GM12878 (cell line): ENCODE results near the gene MRPL46. TPM values are rescaled to one million over a fixed set of nuclear protein-coding genes. Genes with fewer than 3 reads are reported as not detected.

Experiments
- ATAC-seq: fragments of 200-7000 bp; cut with Tn5 transposase; 3 replicates; pipeline ENCODE4 v1.9.1; 2020; ENCODE audit warnings: mild to moderate bottlenecking, moderate library complexity
- BruUV-seq: library from RNA; stranded (reverse); fragments of 400-500 nt; replicated peaks from 2 replicates; lab custom pipeline; 2021; lab: Mats Ljungman, UMichigan
- CTCF ChIA-PET: fragments of 300-600 bp; sonication (Branson Sonifier 250); formaldehyde crosslinking; extraction: SDS; loops from one replicate; lab custom pipeline; 2021; ENCODE audit warnings: inconsistent platforms; lab: Yijun Ruan, JAX
- POLR2A ChIA-PET: fragments of 350-600 bp; formaldehyde crosslinking; extraction: SDS; loops from one replicate; lab custom pipeline; 2021; ENCODE audit warnings: inconsistent platforms; lab: Charles Lee
- RAD21 ChIA-PET: fragments of 300-600 bp; sonication (Branson Sonifier 250); formaldehyde crosslinking; loops from one replicate; lab custom pipeline; 2023; ENCODE audit warnings: antibody characterized with exemption; ENCODE audit not compliant: unreplicated experiment; lab: Charles Lee
- SMC1A ChIA-PET: fragments of 300-600 bp; sonication (Branson Sonifier 250); formaldehyde crosslinking; loops from one replicate; lab custom pipeline; 2023; ENCODE audit not compliant: unreplicated experiment, uncharacterized antibody; lab: Charles Lee
- DNase-seq: peaks from one replicate; pipeline ENCODE4 v3.0.0-alpha.2; 2011; ENCODE audit warnings: low read depth, low spot score
- FAIRE-seq: peaks from 3 replicates; lab custom pipeline; 2011; peaks lifted over from hg19 to GRCh38; lab: Jason Lieb, UNC
- H2AFZ ChIP-seq: 2 replicates; pipeline ENCODE4 v1.6.0; 2011; ENCODE audit warnings: low read depth, low read length, control low read depth; ENCODE audit not compliant: control insufficient read depth
- H3K27ac ChIP-seq: 2 replicates; pipeline ENCODE4 v1.5.1; 2011; ENCODE audit warnings: control low read depth; ENCODE audit not compliant: control insufficient read depth, insufficient read depth
- H3K27me3 ChIP-seq, 2 experiments: replicated peaks in 1 of 2; 2 replicates each; pipeline versions ENCODE4 v1.6.0 to v1.6.1; 2011; ENCODE audit warnings: low read length in 1 of 2; ENCODE audit not compliant: control insufficient read depth in 2 of 2, insufficient read depth in 2 of 2
- H3K36me3 ChIP-seq, 2 experiments: 2 replicates each; pipeline ENCODE4 v1.5.1; 2011; ENCODE audit warnings: low read length in 1 of 2; ENCODE audit not compliant: control insufficient read depth in 2 of 2, insufficient read depth in 2 of 2
- H3K4me1 ChIP-seq: 2 replicates; pipeline ENCODE4 v1.6.1; 2011; ENCODE audit warnings: mild to moderate bottlenecking, low read length, moderate library complexity, mixed read lengths; ENCODE audit not compliant: control insufficient read depth, insufficient read depth
- H3K4me2 ChIP-seq: 2 replicates; pipeline ENCODE4 v1.6.0; 2011; ENCODE audit warnings: control low read depth; ENCODE audit not compliant: control insufficient read depth, insufficient read depth
- H3K4me3 ChIP-seq: fragments of 200-600 bp; sonication (generic); 2 replicates; pipeline ENCODE4 v1.5.1; 2016
- H3K79me2 ChIP-seq: 2 replicates; pipeline ENCODE4 v1.6.0; 2011; ENCODE audit warnings: low read length; ENCODE audit not compliant: control insufficient read depth, insufficient read depth
- H3K9ac ChIP-seq: 2 replicates; pipeline ENCODE4 v1.8.0; 2011; ENCODE audit warnings: low read length, control low read depth, mixed read lengths; ENCODE audit not compliant: control insufficient read depth, insufficient read depth
- H3K9me3 ChIP-seq: replicated peaks from 3 replicates; pipeline ENCODE4 v1.5.1; 2011; ENCODE audit warnings: mild to moderate bottlenecking, low read length; ENCODE audit not compliant: control insufficient read depth, insufficient read depth
- H4K20me1 ChIP-seq: 2 replicates; pipeline ENCODE4 v1.6.0; 2011; ENCODE audit not compliant: control insufficient read depth, insufficient read depth
- BCL11A ChIP-seq: IDR thresholded peaks from 2 replicates; pipeline ENCODE4 v1.6.1; 2011; ENCODE audit warnings: low read depth, low read length
- BMI1 ChIP-seq: fragments of 450-650 bp; IDR thresholded peaks from 2 replicates; pipeline ENCODE4 v1.6.1; 2016; ENCODE audit warnings: mild to moderate bottlenecking, moderate library complexity, borderline replicate concordance
- CHD1 ChIP-seq: IDR thresholded peaks from 2 replicates; pipeline ENCODE4 v1.6.1; 2012; ENCODE audit warnings: low read depth, low read length, improper control_type of control experiment
- EED ChIP-seq: sonication (generic); IDR thresholded peaks from 2 replicates; pipeline ENCODE4 v1.6.1; 2016; ENCODE audit warnings: antibody characterized with exemption, low read depth
- ESRRA ChIP-seq: IDR thresholded peaks from 2 replicates; pipeline ENCODE4 v1.6.1; 2012; ENCODE audit warnings: mild to moderate bottlenecking, low read length, improper control_type of control experiment
- GABPA ChIP-seq: IDR thresholded peaks from 2 replicates; pipeline ENCODE4 v1.6.1; 2014; ENCODE audit warnings: antibody characterized with exemption, low read depth, mild to moderate bottlenecking, inconsistent platforms
- IKZF2 ChIP-seq, 2 experiments: fragments of 450-650 bp; IDR thresholded peaks; 2 replicates each; pipeline ENCODE4 v1.6.1; 2017; ENCODE audit warnings: mild to moderate bottlenecking in 2 of 2, moderate library complexity in 2 of 2
- IRF5 ChIP-seq: fragments of 450-650 bp; IDR thresholded peaks from 2 replicates; pipeline ENCODE4 v1.6.1; 2017; ENCODE audit warnings: borderline replicate concordance
- MEF2B ChIP-seq: fragments of 450-650 bp; IDR thresholded peaks from 2 replicates; pipeline ENCODE4 v1.6.1; 2018; ENCODE audit warnings: mild to moderate bottlenecking, moderate library complexity; ENCODE audit not compliant: partially characterized antibody, poor library complexity, severe bottlenecking
- RUNX3 ChIP-seq: IDR thresholded peaks from 2 replicates; pipeline ENCODE4 v1.6.1; 2012; ENCODE audit warnings: low read length, inconsistent platforms
- SMAD5 ChIP-seq: IDR thresholded peaks from 2 replicates; pipeline ENCODE4 v1.6.1; 2016; ENCODE audit warnings: antibody characterized with exemption, low read depth
- TCF7 ChIP-seq: IDR thresholded peaks from 2 replicates; pipeline ENCODE4 v1.6.1; 2014; ENCODE audit warnings: antibody characterized with exemption, borderline replicate concordance
- ZNF24 ChIP-seq: fragments of 450-650 bp; IDR thresholded peaks from 2 replicates; pipeline ENCODE4 v1.6.1; 2017; ENCODE audit warnings: antibody characterized with exemption, mild to moderate bottlenecking
- ZZZ3 ChIP-seq: IDR thresholded peaks from 2 replicates; pipeline ENCODE4 v1.6.1; 2011; ENCODE audit warnings: low read depth; ENCODE audit not compliant: control insufficient read depth, insufficient read length
- WGBS: methylation state at CpG from one replicate; pipeline ENCODE4 v1.1.6; 2016; ENCODE audit warnings: low lambda C conversion rate; ENCODE audit not compliant: insufficient replicate concordance, insufficient coverage; ENCODE audit errors: missing lambda C conversion rate; 5-methylcytosine and 5-hydroxymethylcytosine counted together
- in situ Hi-C: fragments of 300-500 bp; cut with MboI; formaldehyde crosslinking; loops from 9 replicates; pipeline ENCODE4 v1.14.3; 2018; ENCODE audit warnings: mixed read lengths
- intact Hi-C: fragments of 100-400 bp; cut with micrococcal nuclease; formaldehyde crosslinking; loops from one replicate; pipeline ENCODE4 v1.14.2; 2022; ENCODE audit not compliant: unreplicated experiment
- polyA plus RNA-seq, 11 experiments: library from polyadenylated mRNA; depleted of rRNA in 4 of 11; unstranded in 6 of 11; stranded (reverse) in 5 of 11; fragments of >200 nt; fragmentation: Nextera tagmentation in 4 of 11; fragmentation: Illumina TruSeq in 1 of 11; extraction: Ambion mirVana in 4 of 11; extraction: Trizol in 1 of 11; gene quantifications; 1 replicate in 1 of 11; 2 replicates in 10 of 11; pipeline versions ENCODE4 v1.2.1 to v1.2.3, GENCODE V29; 2011 to 2016; ENCODE audit warnings: inconsistent platforms in 2 of 11, missing spikeins in 2 of 11, low read depth in 1 of 11
- total RNA-seq, 4 experiments: library from RNA; depleted of rRNA in 3 of 4; stranded (reverse); fragments of >200 nt in 3 of 4; fragmentation: Illumina TruSeq in 1 of 4; extraction: Trizol in 1 of 4; gene quantifications; 2 replicates each; pipeline versions ENCODE4 v1.2.1 to v1.2.3, GENCODE V29; 2013 to 2021
- TF ChIP-seq, protein P1 (sequence below): fragments of 150-350 bp; IDR thresholded peaks from 2 replicates; pipeline ENCODE4 v1.6.1; 2016; ENCODE audit warnings: low read depth, low read length
- TF ChIP-seq, protein P2 (sequence below): fragments of 450-650 bp; IDR thresholded peaks from 2 replicates; pipeline ENCODE4 v1.6.1; 2014; ENCODE audit warnings: mild to moderate bottlenecking
- TF ChIP-seq, protein P3 (sequence below): fragments of 450-650 bp; IDR thresholded peaks from 2 replicates; pipeline ENCODE4 v1.6.1; 2017; ENCODE audit warnings: mild to moderate bottlenecking, moderate library complexity

Gene MRPL46
- total and polyA plus RNA-seq, 10 of the 15 experiments (the other 5 are each of a cell fraction or from before 2014, with no cell fraction given), result 37.4 to 96.7 (median 52.9) TPM

GRCh38 chr15:88491158-88491557, 24.0 kb upstream of the MRPL46 start:
- H4K20me1 ChIP-seq, result no peaks in the 10 kb centered on the region
- H3K9me3 ChIP-seq, result no peaks in the 10 kb centered on the region
- FAIRE-seq (no peak), ATAC-seq (no peak), DNase-seq (no peak)
- no peak for TF ChIP-seq GABPA
- TF ChIP-seq IRF5, result no peak
- TF ChIP-seq BCL11A, result no peak
- TF ChIP-seq MEF2B, result no peak
- TF ChIP-seq, protein P1, sequence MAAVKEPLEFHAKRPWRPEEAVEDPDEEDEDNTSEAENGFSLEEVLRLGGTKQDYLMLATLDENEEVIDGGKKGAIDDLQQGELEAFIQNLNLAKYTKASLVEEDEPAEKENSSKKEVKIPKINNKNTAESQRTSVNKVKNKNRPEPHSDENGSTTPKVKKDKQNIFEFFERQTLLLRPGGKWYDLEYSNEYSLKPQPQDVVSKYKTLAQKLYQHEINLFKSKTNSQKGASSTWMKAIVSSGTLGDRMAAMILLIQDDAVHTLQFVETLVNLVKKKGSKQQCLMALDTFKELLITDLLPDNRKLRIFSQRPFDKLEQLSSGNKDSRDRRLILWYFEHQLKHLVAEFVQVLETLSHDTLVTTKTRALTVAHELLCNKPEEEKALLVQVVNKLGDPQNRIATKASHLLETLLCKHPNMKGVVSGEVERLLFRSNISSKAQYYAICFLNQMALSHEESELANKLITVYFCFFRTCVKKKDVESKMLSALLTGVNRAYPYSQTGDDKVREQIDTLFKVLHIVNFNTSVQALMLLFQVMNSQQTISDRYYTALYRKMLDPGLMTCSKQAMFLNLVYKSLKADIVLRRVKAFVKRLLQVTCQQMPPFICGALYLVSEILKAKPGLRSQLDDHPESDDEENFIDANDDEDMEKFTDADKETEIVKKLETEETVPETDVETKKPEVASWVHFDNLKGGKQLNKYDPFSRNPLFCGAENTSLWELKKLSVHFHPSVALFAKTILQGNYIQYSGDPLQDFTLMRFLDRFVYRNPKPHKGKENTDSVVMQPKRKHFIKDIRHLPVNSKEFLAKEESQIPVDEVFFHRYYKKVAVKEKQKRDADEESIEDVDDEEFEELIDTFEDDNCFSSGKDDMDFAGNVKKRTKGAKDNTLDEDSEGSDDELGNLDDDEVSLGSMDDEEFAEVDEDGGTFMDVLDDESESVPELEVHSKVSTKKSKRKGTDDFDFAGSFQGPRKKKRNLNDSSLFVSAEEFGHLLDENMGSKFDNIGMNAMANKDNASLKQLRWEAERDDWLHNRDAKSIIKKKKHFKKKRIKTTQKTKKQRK, result no peak
- TF ChIP-seq SMAD5, result no peak
- no peak for TF ChIP-seq BMI1
- no peak for TF ChIP-seq ZNF24
- TF ChIP-seq CHD1, result no peak
- no peak for TF ChIP-seq TCF7
- no peak for TF ChIP-seq IKZF2 (IDR thresholded peaks at IDR 0.05)
- no peak for TF ChIP-seq RUNX3
- TF ChIP-seq ZZZ3, result no peak
- TF ChIP-seq ESRRA, result no peak
- no peak for TF ChIP-seq EED
- TF ChIP-seq, protein P2, sequence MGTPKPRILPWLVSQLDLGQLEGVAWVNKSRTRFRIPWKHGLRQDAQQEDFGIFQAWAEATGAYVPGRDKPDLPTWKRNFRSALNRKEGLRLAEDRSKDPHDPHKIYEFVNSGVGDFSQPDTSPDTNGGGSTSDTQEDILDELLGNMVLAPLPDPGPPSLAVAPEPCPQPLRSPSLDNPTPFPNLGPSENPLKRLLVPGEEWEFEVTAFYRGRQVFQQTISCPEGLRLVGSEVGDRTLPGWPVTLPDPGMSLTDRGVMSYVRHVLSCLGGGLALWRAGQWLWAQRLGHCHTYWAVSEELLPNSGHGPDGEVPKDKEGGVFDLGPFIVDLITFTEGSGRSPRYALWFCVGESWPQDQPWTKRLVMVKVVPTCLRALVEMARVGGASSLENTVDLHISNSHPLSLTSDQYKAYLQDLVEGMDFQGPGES, result no peak
- TF ChIP-seq, protein P3, sequence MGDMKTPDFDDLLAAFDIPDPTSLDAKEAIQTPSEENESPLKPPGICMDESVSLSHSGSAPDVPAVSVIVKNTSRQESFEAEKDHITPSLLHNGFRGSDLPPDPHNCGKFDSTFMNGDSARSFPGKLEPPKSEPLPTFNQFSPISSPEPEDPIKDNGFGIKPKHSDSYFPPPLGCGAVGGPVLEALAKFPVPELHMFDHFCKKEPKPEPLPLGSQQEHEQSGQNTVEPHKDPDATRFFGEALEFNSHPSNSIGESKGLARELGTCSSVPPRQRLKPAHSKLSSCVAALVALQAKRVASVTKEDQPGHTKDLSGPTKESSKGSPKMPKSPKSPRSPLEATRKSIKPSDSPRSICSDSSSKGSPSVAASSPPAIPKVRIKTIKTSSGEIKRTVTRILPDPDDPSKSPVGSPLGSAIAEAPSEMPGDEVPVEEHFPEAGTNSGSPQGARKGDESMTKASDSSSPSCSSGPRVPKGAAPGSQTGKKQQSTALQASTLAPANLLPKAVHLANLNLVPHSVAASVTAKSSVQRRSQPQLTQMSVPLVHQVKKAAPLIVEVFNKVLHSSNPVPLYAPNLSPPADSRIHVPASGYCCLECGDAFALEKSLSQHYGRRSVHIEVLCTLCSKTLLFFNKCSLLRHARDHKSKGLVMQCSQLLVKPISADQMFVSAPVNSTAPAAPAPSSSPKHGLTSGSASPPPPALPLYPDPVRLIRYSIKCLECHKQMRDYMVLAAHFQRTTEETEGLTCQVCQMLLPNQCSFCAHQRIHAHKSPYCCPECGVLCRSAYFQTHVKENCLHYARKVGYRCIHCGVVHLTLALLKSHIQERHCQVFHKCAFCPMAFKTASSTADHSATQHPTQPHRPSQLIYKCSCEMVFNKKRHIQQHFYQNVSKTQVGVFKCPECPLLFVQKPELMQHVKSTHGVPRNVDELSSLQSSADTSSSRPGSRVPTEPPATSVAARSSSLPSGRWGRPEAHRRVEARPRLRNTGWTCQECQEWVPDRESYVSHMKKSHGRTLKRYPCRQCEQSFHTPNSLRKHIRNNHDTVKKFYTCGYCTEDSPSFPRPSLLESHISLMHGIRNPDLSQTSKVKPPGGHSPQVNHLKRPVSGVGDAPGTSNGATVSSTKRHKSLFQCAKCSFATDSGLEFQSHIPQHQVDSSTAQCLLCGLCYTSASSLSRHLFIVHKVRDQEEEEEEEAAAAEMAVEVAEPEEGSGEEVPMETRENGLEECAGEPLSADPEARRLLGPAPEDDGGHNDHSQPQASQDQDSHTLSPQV, result no peak
- intact Hi-C loops, result no loop called here
- no peak overlapping the region for H3K4me3 ChIP-seq
- no peaks in the 10 kb centered on the region for H3K79me2 ChIP-seq
- no peaks in the 10 kb centered on the region for H3K27me3 ChIP-seq
- in situ Hi-C loops, result no loop called here
- 57% methylated on average over 10 of the region's 10 CpGs for WGBS
- BruUV-seq, result no TSS peak
- H3K27ac ChIP-seq, result no peak overlapping the region
- ChIA-PET RAD21 (no interaction called here), POLR2A (no interaction called here), CTCF (no interaction called here), SMC1A (no interaction called here)
- H3K4me1 ChIP-seq, result no peaks in the 10 kb centered on the region
- no peaks in the 10 kb centered on the region for H3K36me3 ChIP-seq
- no peak overlapping the region for H3K9ac ChIP-seq
- H3K4me2 ChIP-seq, result no peak overlapping the region
- no peak overlapping the region for H2AFZ ChIP-seq
